ENCODE measurements around the gene KRT85. TPM values are rescaled to one million over a fixed set of nuclear protein-coding genes. Genes with fewer than 3 reads are reported as not detected.

Gene KRT85
- total RNA-seq, 5 donors from 2014 or later (not counting 1 experiment from before 2014, with no cell fraction given), result not detected

DNA sequence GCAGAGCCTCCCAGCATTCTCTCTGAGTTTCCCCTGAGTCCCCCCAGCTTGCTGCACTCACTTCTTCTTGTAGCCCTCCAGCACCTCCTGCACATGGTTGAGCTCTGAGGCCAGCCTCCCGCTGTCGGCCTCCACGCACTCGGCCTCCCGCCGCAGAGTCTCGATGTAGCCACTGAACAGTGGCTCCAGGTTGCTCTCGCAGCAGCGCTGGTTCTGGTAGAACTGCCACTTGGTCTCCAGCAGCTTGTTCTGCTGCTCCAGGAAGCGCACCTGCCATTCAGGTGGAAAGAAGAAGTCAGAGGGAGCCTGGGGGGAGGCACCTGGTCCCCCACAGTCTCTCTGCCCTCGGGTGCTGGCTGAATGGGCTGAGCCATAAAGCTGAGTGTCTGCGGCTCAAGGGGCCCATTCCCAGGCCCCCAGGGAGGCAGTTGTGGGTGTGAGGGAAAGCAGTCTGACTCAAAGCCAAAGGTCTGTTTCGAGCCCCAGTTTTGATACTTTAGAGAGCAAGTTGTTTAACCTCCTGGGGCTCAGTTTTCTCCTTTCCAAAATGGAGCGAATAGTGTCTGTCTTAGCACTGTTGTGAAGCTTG, 2.3 kb downstream of the KRT85 start:
- Mint-ChIP-seq H3K27ac (no peak overlapping the region), H3K4me3 (no peak overlapping the region), H3K27me3 (peaks cover 8 to 13% of the 10 kb centered on the region in 2 donors), H3K36me3 (no peaks in the 10 kb centered on the region), H3K9me3 (no peaks in the 10 kb centered on the region), H3K4me1 (peaks cover 0 to 4% (median 4%) of the 10 kb centered on the region in 3 donors)
- H3K27ac ChIP-seq (ENCODE audit: low read length), result no peak overlapping the region
- no peak overlapping the region for H3K4me3 ChIP-seq (ENCODE audit: control insufficient read depth in 1 of 2, extremely low read depth in 1 of 2, low read length in 1 of 2)
- POLR2A ChIA-PET, result no interaction called here
- H3K9me3 ChIP-seq, result no peaks in the 10 kb centered on the region
- H3K4me1 ChIP-seq (ENCODE audit: control insufficient read depth in 1 of 2, extremely low read depth in 1 of 2, insufficient read depth in 2 of 2, low read length in 2 of 2), result peaks cover 0 to 14% of the 10 kb centered on the region in 2 experiments
- WGBS (ENCODE audit: insufficient coverage), result 87% methylated on average over 10 of the region's 14 CpGs
- CTCF ChIA-PET, result interaction anchor here in 1 of 2 donors (0.6 kb wide), 1 partner anchor 38 kb away, joined by 3 read pairs; no protein-coding TSS in a partner anchor
- ATAC-seq (replicated peaks in 1 of 4) (no peak), DNase-seq (no peak)
- peaks cover 0 to 55% of the 10 kb centered on the region in 2 experiments for H3K27me3 ChIP-seq (replicated peaks in 1 of 2; ENCODE audit: control insufficient read depth in 2 of 2, extremely low read depth in 1 of 2, insufficient read depth in 2 of 2, low read length in 1 of 2)
- H3K36me3 ChIP-seq (ENCODE audit: control insufficient read depth in 2 of 2, extremely low read depth in 1 of 2, insufficient read depth in 1 of 2, low read length in 1 of 2), result no peaks in the 10 kb centered on the region

DNA sequence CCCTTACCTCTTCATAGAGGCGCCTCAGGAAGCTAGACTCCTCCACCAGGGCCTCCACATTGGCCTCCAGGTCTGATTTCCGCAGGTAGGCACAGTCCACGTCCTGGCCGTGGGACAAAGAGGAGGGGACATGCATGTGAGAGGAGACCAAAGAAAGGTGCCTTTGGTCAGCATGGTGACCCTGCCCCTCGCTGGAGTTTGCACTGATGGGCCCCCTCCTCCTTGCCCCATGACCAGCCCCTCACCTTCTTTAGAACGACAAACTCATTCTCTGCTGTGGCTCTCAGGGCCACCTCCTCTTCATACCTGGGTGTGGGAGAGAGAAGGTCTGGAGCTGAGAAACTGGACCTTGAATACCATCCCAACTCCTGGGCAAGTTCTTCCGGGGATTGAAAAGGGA, 3.2 kb downstream of the KRT85 start:
- Histone ChIP-seq H3K4me3 (ENCODE audit: control insufficient read depth in 1 of 2, extremely low read depth in 1 of 2, low read length in 1 of 2) (no peak overlapping the region), H3K4me1 (ENCODE audit: control insufficient read depth in 1 of 2, extremely low read depth in 1 of 2, insufficient read depth in 2 of 2, low read length in 2 of 2) (peaks cover 3 to 23% of the 10 kb centered on the region in 2 experiments), H3K9me3 (no peaks in the 10 kb centered on the region), H3K36me3 (ENCODE audit: control insufficient read depth in 2 of 2, extremely low read depth in 1 of 2, insufficient read depth in 1 of 2, low read length in 1 of 2) (no peaks in the 10 kb centered on the region), H3K27ac (ENCODE audit: low read length) (no peak overlapping the region), H3K27me3 (replicated peaks in 1 of 2; ENCODE audit: control insufficient read depth in 2 of 2, extremely low read depth in 1 of 2, insufficient read depth in 2 of 2, low read length in 1 of 2) (peaks cover 0 to 52% of the 10 kb centered on the region in 2 experiments)
- no peak overlapping the region for H3K4me3 Mint-ChIP-seq
- no peak for DNase-seq
- ChIA-PET POLR2A (no interaction called here), CTCF (no interaction called here)
- peaks cover 7 to 12% (median 12%) of the 10 kb centered on the region in 3 donors for H3K4me1 Mint-ChIP-seq
- ATAC-seq (replicated peaks in 1 of 4), result no peak
- no peak overlapping the region for H3K27ac Mint-ChIP-seq
- H3K36me3 Mint-ChIP-seq, result no peaks in the 10 kb centered on the region
- WGBS (ENCODE audit: insufficient coverage), result 100% methylated on average over 1 of the region's 7 CpGs
- H3K27me3 Mint-ChIP-seq, result peaks cover 8 to 12% of the 10 kb centered on the region in 2 donors
- no peaks in the 10 kb centered on the region for H3K9me3 Mint-ChIP-seq

DNA sequence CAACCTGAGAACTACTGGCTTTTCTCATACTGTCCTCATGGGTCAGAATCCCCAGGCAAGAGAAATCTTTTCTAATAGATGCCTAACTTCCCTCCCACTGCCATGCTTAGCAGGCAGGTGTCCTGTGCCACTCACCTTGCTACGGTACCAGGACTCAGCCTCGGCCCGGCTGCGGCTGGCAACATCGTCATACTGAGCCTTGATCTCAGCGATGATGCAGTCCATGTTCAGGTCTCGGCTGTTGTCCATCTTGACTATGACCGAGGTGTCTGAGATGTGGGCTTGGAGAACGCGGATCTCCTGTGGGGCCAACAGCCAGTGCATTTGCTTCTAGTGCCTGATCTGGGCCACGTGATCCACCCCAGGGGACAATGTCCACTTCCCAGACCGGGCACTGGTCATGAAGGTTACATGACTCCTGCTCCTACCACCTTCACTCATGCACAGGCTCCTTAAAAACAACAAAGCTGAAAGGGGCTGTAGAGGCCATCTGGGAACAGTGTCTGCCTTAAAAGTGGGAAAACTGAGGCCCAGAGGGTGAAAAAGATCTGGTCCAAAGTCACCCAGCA, 4.1 kb downstream of the KRT85 start:
- ATAC-seq (replicated peaks in 1 of 4), result no peak
- 94% methylated on average over 10 of the region's 12 CpGs for WGBS (ENCODE audit: insufficient coverage)
- ChIA-PET CTCF (no interaction called here), POLR2A (no interaction called here)
- DNase-seq, result no peak
- Mint-ChIP-seq H3K27ac (no peak overlapping the region), H3K36me3 (no peaks in the 10 kb centered on the region), H3K4me1 (peaks cover 15 to 21% (median 20%) of the 10 kb centered on the region in 3 donors), H3K27me3 (peaks cover 4 to 5% of the 10 kb centered on the region in 2 donors), H3K9me3 (no peaks in the 10 kb centered on the region), H3K4me3 (no peak overlapping the region)
- no peaks in the 10 kb centered on the region for H3K36me3 ChIP-seq (ENCODE audit: control insufficient read depth in 2 of 2, extremely low read depth in 1 of 2, insufficient read depth in 1 of 2, low read length in 1 of 2)
- H3K27me3 ChIP-seq (replicated peaks in 1 of 2; ENCODE audit: control insufficient read depth in 2 of 2, extremely low read depth in 1 of 2, insufficient read depth in 2 of 2, low read length in 1 of 2), result peaks cover 0 to 47% of the 10 kb centered on the region in 2 experiments
- peaks cover 12 to 32% of the 10 kb centered on the region in 2 experiments for H3K4me1 ChIP-seq (ENCODE audit: control insufficient read depth in 1 of 2, extremely low read depth in 1 of 2, insufficient read depth in 2 of 2, low read length in 2 of 2)
- no peaks in the 10 kb centered on the region for H3K9me3 ChIP-seq
- H3K27ac ChIP-seq (ENCODE audit: low read length), result no peak overlapping the region
- H3K4me3 ChIP-seq (ENCODE audit: control insufficient read depth in 1 of 2, extremely low read depth in 1 of 2, low read length in 1 of 2), result no peak overlapping the region

DNA sequence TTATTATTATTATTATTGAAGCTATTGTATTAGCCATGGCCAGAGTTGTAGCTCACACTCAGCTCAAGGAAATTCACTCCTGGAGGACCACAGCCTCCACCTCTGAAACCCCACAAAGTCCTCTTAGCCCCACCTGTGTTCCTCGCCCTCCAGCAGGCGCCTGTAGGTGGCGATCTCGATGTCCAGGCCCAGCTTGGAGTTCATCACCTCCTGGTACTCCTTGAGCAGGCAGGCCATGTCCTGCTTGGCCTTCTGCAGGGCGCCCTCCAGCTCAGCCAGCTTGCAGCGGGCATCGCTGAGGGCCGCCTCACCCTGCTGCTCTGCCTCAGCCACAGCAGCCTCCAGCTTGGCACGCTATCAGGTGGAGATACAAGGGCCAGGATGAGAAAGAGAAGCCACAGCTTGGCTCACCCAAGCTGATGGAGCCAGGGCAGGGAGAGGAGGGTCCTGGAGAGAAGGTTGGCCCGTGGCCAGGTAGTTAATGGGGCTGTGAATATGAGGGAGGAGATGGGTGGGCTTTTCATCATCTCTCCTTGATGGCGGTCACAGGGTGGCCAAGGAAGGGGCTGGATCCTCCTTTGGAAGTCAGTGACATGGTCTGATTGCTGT, 5.1 kb downstream of the KRT85 start:
- peak in 1 of 35 experiments; percentile 8 for DNase-seq
- H3K4me1 Mint-ChIP-seq, result peaks cover 22 to 28% (median 23%) of the 10 kb centered on the region in 3 donors
- H3K27me3 ChIP-seq (replicated peaks in 1 of 2; ENCODE audit: control insufficient read depth in 2 of 2, extremely low read depth in 1 of 2, insufficient read depth in 2 of 2, low read length in 1 of 2), result peaks cover 0 to 38% of the 10 kb centered on the region in 2 experiments
- no peaks in the 10 kb centered on the region for H3K36me3 Mint-ChIP-seq
- H3K27me3 Mint-ChIP-seq, result peaks cover 4 to 5% of the 10 kb centered on the region in 2 donors
- ATAC-seq (replicated peaks in 1 of 4), result no peak
- WGBS (ENCODE audit: insufficient coverage), result 84% methylated on average over 10 of the region's 11 CpGs
- no peak overlapping the region for H3K4me3 ChIP-seq (ENCODE audit: control insufficient read depth in 1 of 2, extremely low read depth in 1 of 2, low read length in 1 of 2)
- H3K9me3 Mint-ChIP-seq, result no peaks in the 10 kb centered on the region
- H3K9me3 ChIP-seq, result no peaks in the 10 kb centered on the region
- peaks cover 13 to 35% of the 10 kb centered on the region in 2 experiments for H3K4me1 ChIP-seq (ENCODE audit: control insufficient read depth in 1 of 2, extremely low read depth in 1 of 2, insufficient read depth in 2 of 2, low read length in 2 of 2)
- ChIA-PET POLR2A (no interaction called here), CTCF (interaction anchor here (0.9 to 1.4 kb wide), 3 partner anchors 11 kb away, joined by 3 to 6 read pairs (median 5); no protein-coding TSS in a partner anchor)
- H3K27ac Mint-ChIP-seq, result no peak overlapping the region
- H3K36me3 ChIP-seq (ENCODE audit: control insufficient read depth in 2 of 2, extremely low read depth in 1 of 2, insufficient read depth in 1 of 2, low read length in 1 of 2), result no peaks in the 10 kb centered on the region
- no peak overlapping the region for H3K4me3 Mint-ChIP-seq
- no peak overlapping the region for H3K27ac ChIP-seq (ENCODE audit: low read length)

DNA sequence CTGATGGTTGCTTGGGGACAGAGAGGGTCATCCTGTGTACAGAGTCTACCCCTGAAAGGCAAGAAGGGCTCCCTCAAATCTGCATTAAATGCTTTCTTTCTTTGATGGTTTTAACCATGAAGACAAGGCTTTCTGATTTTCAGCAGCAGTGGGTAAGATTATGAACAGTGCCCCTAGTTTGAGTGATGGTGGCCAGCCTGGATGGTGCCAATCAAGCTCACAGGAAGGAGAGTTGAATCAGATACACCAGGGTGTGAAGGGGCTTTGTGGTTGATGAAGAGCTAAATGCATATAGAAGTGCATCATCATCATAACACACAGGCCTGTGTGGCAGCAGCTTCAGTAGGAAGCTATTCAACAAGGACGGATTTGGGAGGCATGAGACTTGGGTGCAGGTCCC, 5.7 kb downstream of the KRT85 start:
- no peak overlapping the region for H3K27ac ChIP-seq (ENCODE audit: low read length)
- no peak overlapping the region for H3K27ac Mint-ChIP-seq
- peak in 1 of 35 experiments; percentile 17 for DNase-seq
- H3K4me3 ChIP-seq (ENCODE audit: control insufficient read depth in 1 of 2, extremely low read depth in 1 of 2, low read length in 1 of 2), result no peak overlapping the region
- peaks cover 22 to 28% (median 23%) of the 10 kb centered on the region in 3 donors for H3K4me1 Mint-ChIP-seq
- H3K4me1 ChIP-seq (ENCODE audit: control insufficient read depth in 1 of 2, extremely low read depth in 1 of 2, insufficient read depth in 2 of 2, low read length in 2 of 2), result peaks cover 13 to 35% of the 10 kb centered on the region in 2 experiments
- ChIA-PET CTCF (interaction anchor here (0.9 to 1.4 kb wide), 3 partner anchors 10 to 11 kb away, joined by 3 to 6 read pairs (median 5); no protein-coding TSS in a partner anchor), POLR2A (no interaction called here)
- no CpG with 5 or more reads among the region's 1 CpG for WGBS (ENCODE audit: insufficient coverage)
- H3K36me3 Mint-ChIP-seq, result no peaks in the 10 kb centered on the region
- peaks cover 4% of the 10 kb centered on the region in 2 donors for H3K27me3 Mint-ChIP-seq
- no peaks in the 10 kb centered on the region for H3K36me3 ChIP-seq (ENCODE audit: control insufficient read depth in 2 of 2, extremely low read depth in 1 of 2, insufficient read depth in 1 of 2, low read length in 1 of 2)
- peaks cover 0 to 39% of the 10 kb centered on the region in 2 experiments for H3K27me3 ChIP-seq (replicated peaks in 1 of 2; ENCODE audit: control insufficient read depth in 2 of 2, extremely low read depth in 1 of 2, insufficient read depth in 2 of 2, low read length in 1 of 2)
- no peak overlapping the region for H3K4me3 Mint-ChIP-seq
- no peaks in the 10 kb centered on the region for H3K9me3 ChIP-seq
- no peaks in the 10 kb centered on the region for H3K9me3 Mint-ChIP-seq
- ATAC-seq (replicated peaks in 1 of 4), result no peak

DNA sequence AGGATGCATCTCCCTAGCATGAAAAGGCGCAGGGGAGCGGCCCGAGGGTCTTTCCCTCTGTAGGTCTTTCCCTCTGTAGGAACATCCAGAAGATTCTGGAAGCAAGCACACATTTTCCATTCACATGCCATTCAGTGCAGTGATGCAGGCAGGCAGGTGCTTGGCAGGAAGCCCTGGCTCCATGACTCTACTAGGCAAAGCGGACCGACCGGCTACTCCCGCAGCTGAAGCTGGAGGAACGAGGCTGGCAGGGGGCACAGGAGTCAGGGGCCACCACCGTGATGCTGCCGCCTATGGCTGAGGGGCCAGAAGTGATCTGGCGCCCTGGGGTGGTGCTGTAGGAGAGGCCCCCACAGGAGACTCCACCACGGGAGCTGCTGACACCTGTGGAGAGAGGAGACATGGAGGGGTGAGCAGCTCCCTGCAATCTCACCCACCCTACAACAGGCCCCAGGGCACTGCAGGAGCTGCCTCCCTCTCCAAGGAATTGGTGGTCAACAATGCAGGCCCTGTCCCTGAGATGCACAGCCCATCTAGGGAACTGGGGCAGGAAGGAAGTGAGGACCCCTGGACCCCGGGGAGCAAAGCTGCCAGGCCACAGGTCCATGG, 6.5 kb downstream of the KRT85 start:
- H3K27ac Mint-ChIP-seq, result no peak overlapping the region
- ATAC-seq (replicated peaks in 1 of 4) (no peak), DNase-seq (no peak)
- Histone ChIP-seq H3K27ac (ENCODE audit: low read length) (no peak overlapping the region), H3K4me3 (ENCODE audit: control insufficient read depth in 1 of 2, extremely low read depth in 1 of 2, low read length in 1 of 2) (no peak overlapping the region), H3K36me3 (ENCODE audit: control insufficient read depth in 2 of 2, extremely low read depth in 1 of 2, insufficient read depth in 1 of 2, low read length in 1 of 2) (no peaks in the 10 kb centered on the region), H3K4me1 (ENCODE audit: control insufficient read depth in 1 of 2, extremely low read depth in 1 of 2, insufficient read depth in 2 of 2, low read length in 2 of 2) (peaks cover 13 to 35% of the 10 kb centered on the region in 2 experiments), H3K9me3 (no peaks in the 10 kb centered on the region), H3K27me3 (replicated peaks in 1 of 2; ENCODE audit: control insufficient read depth in 2 of 2, extremely low read depth in 1 of 2, insufficient read depth in 2 of 2, low read length in 1 of 2) (peaks cover 0 to 46% of the 10 kb centered on the region in 2 experiments)
- WGBS (ENCODE audit: insufficient coverage), result 95% methylated on average over 11 of the region's 13 CpGs
- H3K4me1 Mint-ChIP-seq, result peaks cover 22 to 28% (median 23%) of the 10 kb centered on the region in 3 donors
- no peaks in the 10 kb centered on the region for H3K36me3 Mint-ChIP-seq
- H3K4me3 Mint-ChIP-seq, result no peak overlapping the region
- ChIA-PET CTCF (interaction anchor here in 1 of 2 donors (1.4 kb wide), 1 partner anchor 12 kb away, joined by 6 read pairs; no protein-coding TSS in a partner anchor), POLR2A (no interaction called here)
- H3K27me3 Mint-ChIP-seq, result peaks cover 0 to 4% of the 10 kb centered on the region in 2 donors
- H3K9me3 Mint-ChIP-seq, result no peaks in the 10 kb centered on the region
